Transverse colon (tissue), 4 donors: Measurements from ENCODE around the gene NUP98. TPM values are rescaled to one million over a fixed set of nuclear protein-coding genes. Genes with fewer than 3 reads are reported as not detected.

Source experiments
- DNase-seq: peaks from one replicate; pipeline ENCODE4 v3.0.0-alpha.2; 2019
- H3K27ac ChIP-seq, 4 donors: fragments of 200-600 bp; sonication (generic); 2 replicates each; pipeline ENCODE4 v1.5.1; 2016 to 2018; ENCODE audit warnings: inconsistent platforms in 4 of 4
- H3K27me3 ChIP-seq: fragments of 200-600 bp; sonication (generic); 2 replicates; pipeline ENCODE4 v1.5.1; 2017; ENCODE audit warnings: inconsistent platforms
- H3K36me3 ChIP-seq, 4 donors: fragments of 200-600 bp; sonication (generic); 2 replicates each; pipeline ENCODE4 v1.5.1; 2017 to 2019; ENCODE audit warnings: inconsistent platforms in 4 of 4
- H3K4me1 ChIP-seq, 4 donors: fragments of 200-600 bp; sonication (generic); 2 replicates each; pipeline ENCODE4 v1.5.1; 2017 to 2020; ENCODE audit warnings: inconsistent platforms in 4 of 4
- H3K4me3 ChIP-seq, 4 donors: fragments of 200-600 bp; sonication (generic); 1 replicate in 1 of 4; 2 replicates in 3 of 4; pipeline versions ENCODE4 v1.5.1 to v1.6.1; 2017 to 2019; ENCODE audit warnings: inconsistent platforms in 4 of 4
- H3K9me3 ChIP-seq, 2 donors: fragments of 200-600 bp; sonication (generic); 2 replicates each; pipeline ENCODE4 v1.5.1; 2017 to 2019; ENCODE audit warnings: inconsistent platforms in 2 of 2
- EP300 ChIP-seq: sonication (generic); formaldehyde crosslinking; IDR thresholded peaks from one replicate; pipeline ENCODE4 v1.6.1; 2017; ENCODE audit warnings: antibody characterized with exemption, low read depth
- POLR2A ChIP-seq: fragments of 450-650 bp; IDR thresholded peaks from one replicate; pipeline ENCODE4 v1.6.1; 2016; ENCODE audit warnings: antibody characterized with exemption, mild to moderate bottlenecking, moderate library complexity
- POLR2AphosphoS5 ChIP-seq, 3 donors: sonication (generic); formaldehyde crosslinking; IDR thresholded peaks; one replicate each; pipeline ENCODE4 v1.6.1; 2016; ENCODE audit warnings: antibody characterized with exemption in 3 of 3
- WGBS, 2 donors: methylation state at CpG; one replicate each; pipeline ENCODE4 v1.1.5; 2018; ENCODE audit warnings: low coverage in 1 of 2; 5-methylcytosine and 5-hydroxymethylcytosine counted together
- in situ Hi-C, 4 donors: fragments of 200-750 bp; cut with MboI; loops; one replicate each; pipeline versions ENCODE4 v1.15.0 to v1.15.1; 2017; ENCODE audit warnings: low sequenced_read_pairs in 3 of 4, low pct_ligation_motif_present in 1 of 4, low pct_unique_long_range_greater_than_20kb in 1 of 4
- intact Hi-C: fragments of 100-400 bp; cut with DNase I; formaldehyde crosslinking; loops from one replicate; pipeline ENCODE4 v1.15.1; 2023; ENCODE audit warnings: low total_unique reads
- total RNA-seq, 4 donors: library from RNA; depleted of rRNA; stranded (reverse); fragments of >200 nt; gene quantifications; one replicate each; pipeline ENCODE4 v1.1.0, GENCODE V29; 2016
- TF ChIP-seq, protein P1 (sequence below), 5 experiments: fragments of 200-600 bp in 3 of 5; fragments of 450-650 bp in 2 of 5; sonication (generic) in 3 of 5; IDR thresholded peaks; 1 replicate in 2 of 5; 2 replicates in 3 of 5; pipeline ENCODE4 v1.5.1; 2016 to 2017; ENCODE audit warnings: antibody characterized with exemption in 5 of 5, inconsistent platforms in 3 of 5, mild to moderate bottlenecking in 2 of 5, moderate library complexity in 1 of 5

Gene NUP98
- total RNA-seq, 4 donors from 2014 or later, result 37.0 to 103 (median 72.4) TPM

- H3K4me3 ChIP-seq, result no peak overlapping the region
- H3K9me3 ChIP-seq, result no peaks in the 10 kb centered on the region
- peaks cover 0 to 47% (median 6%) of the 10 kb centered on the region in 4 donors for H3K4me1 ChIP-seq
- in situ Hi-C loops, result no loop called here
- DNase-seq, result no peak
- H3K27me3 ChIP-seq, result no peaks in the 10 kb centered on the region
- WGBS, 2 donors, result 72 to 74% methylated on average over 7 to 8 of the region's 8 CpGs
- intact Hi-C loops, result no loop called here
- H3K36me3 ChIP-seq, result peaks cover 0 to 6% (median 0%) of the 10 kb centered on the region in 4 donors
- no peak overlapping the region for H3K27ac ChIP-seq
- TF ChIP-seq POLR2A, result no peak
- no peak for TF ChIP-seq POLR2AphosphoS5 (IDR thresholded peaks at IDR 0.05)
- TF ChIP-seq, protein P1, sequence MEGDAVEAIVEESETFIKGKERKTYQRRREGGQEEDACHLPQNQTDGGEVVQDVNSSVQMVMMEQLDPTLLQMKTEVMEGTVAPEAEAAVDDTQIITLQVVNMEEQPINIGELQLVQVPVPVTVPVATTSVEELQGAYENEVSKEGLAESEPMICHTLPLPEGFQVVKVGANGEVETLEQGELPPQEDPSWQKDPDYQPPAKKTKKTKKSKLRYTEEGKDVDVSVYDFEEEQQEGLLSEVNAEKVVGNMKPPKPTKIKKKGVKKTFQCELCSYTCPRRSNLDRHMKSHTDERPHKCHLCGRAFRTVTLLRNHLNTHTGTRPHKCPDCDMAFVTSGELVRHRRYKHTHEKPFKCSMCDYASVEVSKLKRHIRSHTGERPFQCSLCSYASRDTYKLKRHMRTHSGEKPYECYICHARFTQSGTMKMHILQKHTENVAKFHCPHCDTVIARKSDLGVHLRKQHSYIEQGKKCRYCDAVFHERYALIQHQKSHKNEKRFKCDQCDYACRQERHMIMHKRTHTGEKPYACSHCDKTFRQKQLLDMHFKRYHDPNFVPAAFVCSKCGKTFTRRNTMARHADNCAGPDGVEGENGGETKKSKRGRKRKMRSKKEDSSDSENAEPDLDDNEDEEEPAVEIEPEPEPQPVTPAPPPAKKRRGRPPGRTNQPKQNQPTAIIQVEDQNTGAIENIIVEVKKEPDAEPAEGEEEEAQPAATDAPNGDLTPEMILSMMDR (IDR thresholded peaks at IDR 0.05), result no peak
- TF ChIP-seq EP300, result no peak
These were observed 10.4 kb downstream of the NUP98 start for GRCh38 chr11:3786781-3787428.

- in situ Hi-C loops, result no loop called here
- Histone ChIP-seq H3K36me3 (peaks cover 0 to 18% (median 5%) of the 10 kb centered on the region in 4 donors), H3K27me3 (no peaks in the 10 kb centered on the region), H3K9me3 (no peaks in the 10 kb centered on the region), H3K4me1 (peaks cover 0 to 47% (median 6%) of the 10 kb centered on the region in 4 donors), H3K27ac (peak overlapping the region in 1 of 4 donors; percentile 12), H3K4me3 (no peak overlapping the region)
- TF ChIP-seq EP300 (no peak), POLR2A (no peak), POLR2AphosphoS5 (IDR thresholded peaks at IDR 0.05) (no peak)
- TF ChIP-seq, protein P1 (IDR thresholded peaks at IDR 0.05), result no peak
- intact Hi-C loops, result no loop called here
- DNase-seq, result no peak
- WGBS, 2 donors, result 64 to 93% methylated on average over 4 of the region's 4 CpGs
These were observed 13.7 kb downstream of the NUP98 start for GRCh38 chr11:3783611-3784010.

GRCh38 chr11:3782963-3783362 is 14.4 kb downstream of the NUP98 start:
- in situ Hi-C loops, result no loop called here
- Histone ChIP-seq H3K27me3 (no peaks in the 10 kb centered on the region), H3K4me3 (no peak overlapping the region), H3K36me3 (peaks cover 0 to 24% (median 8%) of the 10 kb centered on the region in 4 donors), H3K27ac (peak overlapping the region in 1 of 4 donors; percentile 12), H3K4me1 (peaks cover 0 to 44% (median 6%) of the 10 kb centered on the region in 4 donors), H3K9me3 (no peaks in the 10 kb centered on the region)
- no peak for DNase-seq
- TF ChIP-seq EP300 (no peak), POLR2A (no peak), POLR2AphosphoS5 (IDR thresholded peaks at IDR 0.05) (no peak)
- TF ChIP-seq, protein P1 (IDR thresholded peaks at IDR 0.05), result no peak
- 86 to 89% methylated on average over 1 to 5 of the region's 5 CpGs for WGBS, 2 donors
- intact Hi-C loops, result no loop called here

GRCh38 chr11:3781423-3781822 is 15.9 kb downstream of the NUP98 start:
- TF ChIP-seq EP300 (no peak), POLR2AphosphoS5 (IDR thresholded peaks at IDR 0.05) (no peak), POLR2A (no peak)
- TF ChIP-seq, protein P1 (IDR thresholded peaks at IDR 0.05), result no peak
- Histone ChIP-seq H3K27ac (no peak overlapping the region), H3K27me3 (no peaks in the 10 kb centered on the region), H3K4me3 (no peak overlapping the region), H3K36me3 (peaks cover 0 to 38% (median 14%) of the 10 kb centered on the region in 4 donors), H3K9me3 (no peaks in the 10 kb centered on the region), H3K4me1 (peaks cover 0 to 33% (median 4%) of the 10 kb centered on the region in 4 donors)
- DNase-seq, result no peak
- intact Hi-C loops (no loop called here), in situ Hi-C loops (no loop called here)
- WGBS, 2 donors, result 33 to 42% methylated on average over 2 of the region's 2 CpGs
